ENCODE measurements around the gene TINAG.

TINAG gene, protein sequence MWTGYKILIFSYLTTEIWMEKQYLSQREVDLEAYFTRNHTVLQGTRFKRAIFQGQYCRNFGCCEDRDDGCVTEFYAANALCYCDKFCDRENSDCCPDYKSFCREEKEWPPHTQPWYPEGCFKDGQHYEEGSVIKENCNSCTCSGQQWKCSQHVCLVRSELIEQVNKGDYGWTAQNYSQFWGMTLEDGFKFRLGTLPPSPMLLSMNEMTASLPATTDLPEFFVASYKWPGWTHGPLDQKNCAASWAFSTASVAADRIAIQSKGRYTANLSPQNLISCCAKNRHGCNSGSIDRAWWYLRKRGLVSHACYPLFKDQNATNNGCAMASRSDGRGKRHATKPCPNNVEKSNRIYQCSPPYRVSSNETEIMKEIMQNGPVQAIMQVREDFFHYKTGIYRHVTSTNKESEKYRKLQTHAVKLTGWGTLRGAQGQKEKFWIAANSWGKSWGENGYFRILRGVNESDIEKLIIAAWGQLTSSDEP

DNA sequence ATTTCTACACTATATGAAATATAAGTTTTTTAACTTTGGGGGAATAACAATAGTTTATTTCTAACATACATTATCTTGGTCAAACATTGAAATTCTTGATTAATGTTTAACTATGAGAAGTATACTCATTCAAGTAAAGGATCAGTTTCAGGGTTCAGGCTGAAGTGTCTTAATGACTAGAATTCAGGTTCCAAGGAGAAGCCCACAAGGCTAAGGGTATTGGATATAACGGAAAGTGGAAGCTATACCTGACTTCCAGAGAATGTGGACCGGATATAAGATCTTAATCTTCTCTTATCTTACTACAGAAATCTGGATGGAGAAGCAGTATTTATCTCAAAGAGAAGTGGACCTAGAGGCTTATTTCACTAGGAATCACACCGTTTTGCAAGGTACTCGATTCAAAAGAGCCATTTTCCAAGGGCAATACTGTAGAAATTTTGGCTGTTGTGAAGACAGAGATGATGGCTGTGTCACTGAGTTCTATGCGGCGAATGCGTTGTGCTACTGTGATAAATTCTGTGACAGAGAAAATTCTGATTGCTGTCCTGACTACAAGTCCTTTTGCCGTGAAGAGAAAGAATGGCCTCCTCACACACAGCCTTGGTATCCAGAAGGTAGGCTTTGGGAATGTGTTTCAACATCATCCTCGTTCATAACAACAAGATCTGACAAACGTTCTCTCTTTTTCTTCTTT lies at the start of gene TINAG:
TSS of gene TINAG (plus strand) at position 153 of the 697 bp plus-strand sequence. CDS start at position 263, 110 bp downstream.
- TF ChIP-seq, protein P1, sequence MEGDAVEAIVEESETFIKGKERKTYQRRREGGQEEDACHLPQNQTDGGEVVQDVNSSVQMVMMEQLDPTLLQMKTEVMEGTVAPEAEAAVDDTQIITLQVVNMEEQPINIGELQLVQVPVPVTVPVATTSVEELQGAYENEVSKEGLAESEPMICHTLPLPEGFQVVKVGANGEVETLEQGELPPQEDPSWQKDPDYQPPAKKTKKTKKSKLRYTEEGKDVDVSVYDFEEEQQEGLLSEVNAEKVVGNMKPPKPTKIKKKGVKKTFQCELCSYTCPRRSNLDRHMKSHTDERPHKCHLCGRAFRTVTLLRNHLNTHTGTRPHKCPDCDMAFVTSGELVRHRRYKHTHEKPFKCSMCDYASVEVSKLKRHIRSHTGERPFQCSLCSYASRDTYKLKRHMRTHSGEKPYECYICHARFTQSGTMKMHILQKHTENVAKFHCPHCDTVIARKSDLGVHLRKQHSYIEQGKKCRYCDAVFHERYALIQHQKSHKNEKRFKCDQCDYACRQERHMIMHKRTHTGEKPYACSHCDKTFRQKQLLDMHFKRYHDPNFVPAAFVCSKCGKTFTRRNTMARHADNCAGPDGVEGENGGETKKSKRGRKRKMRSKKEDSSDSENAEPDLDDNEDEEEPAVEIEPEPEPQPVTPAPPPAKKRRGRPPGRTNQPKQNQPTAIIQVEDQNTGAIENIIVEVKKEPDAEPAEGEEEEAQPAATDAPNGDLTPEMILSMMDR (conservative IDR thresholded peaks at IDR 0.05) = no peak
- TF ChIP-seq ZFX (IDR thresholded peaks at IDR 0.05) = no peak
- no peak within 1 kb of the TSS for H3K27ac ChIP-seq

- TF ChIP-seq, protein P1 (conservative IDR thresholded peaks at IDR 0.05) = no peak
- no peak for TF ChIP-seq ZFX (IDR thresholded peaks at IDR 0.05)
These were observed 48.2 kb upstream of the TINAG start for GRCh38 chr6:54260025-54260424.

DNA sequence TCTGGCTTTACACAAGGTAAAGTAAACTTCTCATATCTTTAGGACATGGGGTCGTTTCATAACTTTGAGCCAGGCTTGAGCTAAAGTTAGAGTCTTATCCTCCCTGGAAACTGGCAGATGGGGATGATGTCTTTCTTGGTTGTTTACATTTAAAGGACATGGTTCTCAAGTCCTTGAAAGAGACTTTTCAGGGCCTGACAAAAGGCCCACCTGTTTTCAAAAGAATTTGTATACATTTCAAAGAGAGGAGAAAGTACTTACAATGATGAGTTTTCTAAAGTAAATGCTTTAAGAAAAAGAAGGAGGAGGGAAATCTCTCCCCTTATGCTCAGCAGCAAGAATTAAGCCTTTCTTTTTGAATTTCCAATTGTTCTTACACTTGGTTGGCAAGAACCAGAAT lies 45.7 kb upstream of the TINAG start:
- H3K27ac ChIP-seq = no peak overlapping the region
- no peak for TF ChIP-seq ZFX (IDR thresholded peaks at IDR 0.05)
- TF ChIP-seq, protein P1 (conservative IDR thresholded peaks at IDR 0.05) = no peak

More at GRCh38 chr6:54260025-54260424, 48.2 kb upstream of the TINAG start:
- H3K27ac ChIP-seq = no peak overlapping the region

GRCh38 chr6:54262971-54263370 lies 45.3 kb upstream of the TINAG start:
- no peak overlapping the region for H3K27ac ChIP-seq
- TF ChIP-seq, protein P1 (conservative IDR thresholded peaks at IDR 0.05) = no peak
- TF ChIP-seq ZFX (IDR thresholded peaks at IDR 0.05) = no peak

DNA sequence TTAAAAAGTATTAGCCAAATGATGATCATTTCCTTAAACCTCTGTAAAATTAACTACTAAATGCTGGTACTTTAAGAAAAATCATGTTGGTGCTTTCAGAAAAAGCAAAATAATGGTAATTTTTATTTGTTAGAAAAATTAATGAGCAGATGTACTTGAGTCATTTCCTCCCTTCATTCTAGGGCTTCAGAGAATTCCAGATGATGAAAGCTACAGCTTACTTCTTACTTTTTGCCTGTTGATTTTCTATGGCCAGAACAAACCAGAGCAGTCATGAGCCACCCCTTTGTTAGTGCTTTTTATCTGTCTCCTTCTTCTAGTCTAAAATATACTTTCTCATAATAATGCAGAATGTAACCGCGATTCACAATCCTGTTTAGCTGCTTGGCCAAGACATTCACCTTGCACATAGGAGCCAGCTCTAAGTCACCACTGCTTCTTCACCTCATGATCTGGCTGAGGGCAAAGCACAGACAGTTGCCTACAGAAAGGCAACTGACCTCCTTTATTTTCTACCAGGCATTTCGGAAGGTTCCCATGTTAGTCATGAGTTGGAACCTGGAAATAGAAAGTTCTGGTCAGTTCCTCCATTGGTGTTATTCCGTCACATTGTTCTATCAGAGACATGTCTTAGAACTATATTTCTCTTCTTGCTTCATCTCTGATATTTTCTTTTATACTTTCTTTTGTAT lies 43.5 kb upstream of the TINAG start:
- no peak overlapping the region for H3K27ac ChIP-seq
- TF ChIP-seq ZFX (IDR thresholded peaks at IDR 0.05) = no peak
- TF ChIP-seq, protein P1 (conservative IDR thresholded peaks at IDR 0.05) = no peak

GRCh38 chr6:54266400-54266923 lies 41.8 kb upstream of the TINAG start:
- no peak for TF ChIP-seq ZFX (IDR thresholded peaks at IDR 0.05)
- TF ChIP-seq, protein P1 (conservative IDR thresholded peaks at IDR 0.05) = no peak
- H3K27ac ChIP-seq = no peak overlapping the region
